ENCODE measurements around the gene DGKG.

The DGKG gene

DNA sequence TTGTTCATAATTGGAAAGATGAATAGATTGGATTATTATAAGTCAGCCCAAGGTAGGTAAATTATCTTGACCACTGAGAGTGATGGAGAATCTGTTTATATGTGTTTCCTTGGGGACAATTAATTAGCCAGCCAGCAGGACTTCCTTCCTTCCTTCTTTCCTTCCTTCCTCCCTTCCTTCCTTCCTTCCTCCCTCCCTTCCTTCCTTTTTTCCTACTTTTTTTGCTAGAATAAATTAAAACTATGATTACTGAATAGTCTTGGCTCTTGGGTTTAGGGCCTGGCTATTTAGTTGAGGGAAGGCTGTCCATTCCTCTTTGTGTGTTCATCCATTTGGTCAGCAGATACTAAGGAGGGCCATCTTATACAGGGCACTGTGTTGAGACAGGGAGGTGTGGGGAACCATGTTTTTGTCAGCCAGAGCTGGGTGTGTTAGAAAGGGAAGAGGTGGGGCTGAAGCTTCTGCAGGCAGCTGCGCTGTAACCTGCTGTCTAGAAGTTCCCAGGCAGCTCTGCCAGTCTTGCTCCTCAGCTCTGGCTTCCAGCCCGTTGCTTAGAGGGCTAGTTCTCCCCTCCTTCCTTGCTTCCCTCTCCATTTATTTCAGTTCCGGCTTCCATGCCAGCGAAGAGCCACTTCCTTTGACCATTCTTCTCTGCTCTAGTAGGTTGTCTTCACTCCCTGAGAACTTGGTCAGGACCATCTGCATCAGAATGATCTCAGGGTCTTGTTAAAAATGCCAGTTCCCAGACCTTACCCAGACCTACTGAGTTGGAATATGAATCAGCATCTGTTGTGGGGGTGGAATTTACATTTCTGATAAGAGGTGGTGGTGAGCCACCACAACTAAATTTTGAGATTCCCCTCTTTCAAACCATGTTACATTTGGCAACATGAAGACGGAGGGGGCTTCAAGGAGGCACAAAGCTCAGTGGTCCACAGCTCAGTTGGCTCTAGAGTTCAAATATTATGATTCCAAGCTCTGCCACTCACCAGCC lies 113.9 kb downstream of the DGKG start:
- H3K27me3 ChIP-seq (ENCODE audit: insufficient read depth, poor library complexity, severe bottlenecking) = no peaks in the 10 kb centered on the region
- H3K4me3 ChIP-seq (replicated peaks; ENCODE audit: insufficient read depth, low read length) = no peak overlapping the region
- TF ChIP-seq, protein P1, sequence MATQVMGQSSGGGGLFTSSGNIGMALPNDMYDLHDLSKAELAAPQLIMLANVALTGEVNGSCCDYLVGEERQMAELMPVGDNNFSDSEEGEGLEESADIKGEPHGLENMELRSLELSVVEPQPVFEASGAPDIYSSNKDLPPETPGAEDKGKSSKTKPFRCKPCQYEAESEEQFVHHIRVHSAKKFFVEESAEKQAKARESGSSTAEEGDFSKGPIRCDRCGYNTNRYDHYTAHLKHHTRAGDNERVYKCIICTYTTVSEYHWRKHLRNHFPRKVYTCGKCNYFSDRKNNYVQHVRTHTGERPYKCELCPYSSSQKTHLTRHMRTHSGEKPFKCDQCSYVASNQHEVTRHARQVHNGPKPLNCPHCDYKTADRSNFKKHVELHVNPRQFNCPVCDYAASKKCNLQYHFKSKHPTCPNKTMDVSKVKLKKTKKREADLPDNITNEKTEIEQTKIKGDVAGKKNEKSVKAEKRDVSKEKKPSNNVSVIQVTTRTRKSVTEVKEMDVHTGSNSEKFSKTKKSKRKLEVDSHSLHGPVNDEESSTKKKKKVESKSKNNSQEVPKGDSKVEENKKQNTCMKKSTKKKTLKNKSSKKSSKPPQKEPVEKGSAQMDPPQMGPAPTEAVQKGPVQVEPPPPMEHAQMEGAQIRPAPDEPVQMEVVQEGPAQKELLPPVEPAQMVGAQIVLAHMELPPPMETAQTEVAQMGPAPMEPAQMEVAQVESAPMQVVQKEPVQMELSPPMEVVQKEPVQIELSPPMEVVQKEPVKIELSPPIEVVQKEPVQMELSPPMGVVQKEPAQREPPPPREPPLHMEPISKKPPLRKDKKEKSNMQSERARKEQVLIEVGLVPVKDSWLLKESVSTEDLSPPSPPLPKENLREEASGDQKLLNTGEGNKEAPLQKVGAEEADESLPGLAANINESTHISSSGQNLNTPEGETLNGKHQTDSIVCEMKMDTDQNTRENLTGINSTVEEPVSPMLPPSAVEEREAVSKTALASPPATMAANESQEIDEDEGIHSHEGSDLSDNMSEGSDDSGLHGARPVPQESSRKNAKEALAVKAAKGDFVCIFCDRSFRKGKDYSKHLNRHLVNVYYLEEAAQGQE (IDR thresholded peaks at IDR 0.05; ENCODE audit: insufficient replicate concordance, low read depth) = no peak
- TF ChIP-seq GABPA (IDR thresholded peaks at IDR 0.05; ENCODE audit: low read depth) (no peak), SPI1 (IDR thresholded peaks at IDR 0.05; ENCODE audit: borderline replicate concordance, low read depth) (no peak), POLR2AphosphoS5 (IDR thresholded peaks at IDR 0.05; ENCODE audit: low read depth) (no peak)
- TF ChIP-seq, protein P2, sequence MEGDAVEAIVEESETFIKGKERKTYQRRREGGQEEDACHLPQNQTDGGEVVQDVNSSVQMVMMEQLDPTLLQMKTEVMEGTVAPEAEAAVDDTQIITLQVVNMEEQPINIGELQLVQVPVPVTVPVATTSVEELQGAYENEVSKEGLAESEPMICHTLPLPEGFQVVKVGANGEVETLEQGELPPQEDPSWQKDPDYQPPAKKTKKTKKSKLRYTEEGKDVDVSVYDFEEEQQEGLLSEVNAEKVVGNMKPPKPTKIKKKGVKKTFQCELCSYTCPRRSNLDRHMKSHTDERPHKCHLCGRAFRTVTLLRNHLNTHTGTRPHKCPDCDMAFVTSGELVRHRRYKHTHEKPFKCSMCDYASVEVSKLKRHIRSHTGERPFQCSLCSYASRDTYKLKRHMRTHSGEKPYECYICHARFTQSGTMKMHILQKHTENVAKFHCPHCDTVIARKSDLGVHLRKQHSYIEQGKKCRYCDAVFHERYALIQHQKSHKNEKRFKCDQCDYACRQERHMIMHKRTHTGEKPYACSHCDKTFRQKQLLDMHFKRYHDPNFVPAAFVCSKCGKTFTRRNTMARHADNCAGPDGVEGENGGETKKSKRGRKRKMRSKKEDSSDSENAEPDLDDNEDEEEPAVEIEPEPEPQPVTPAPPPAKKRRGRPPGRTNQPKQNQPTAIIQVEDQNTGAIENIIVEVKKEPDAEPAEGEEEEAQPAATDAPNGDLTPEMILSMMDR (IDR thresholded peaks at IDR 0.05; ENCODE audit: insufficient read depth, low read length) = no peak
- H3K27ac ChIP-seq (replicated peaks) = no peak overlapping the region
- DNase-seq (ENCODE audit: low read depth in 1 of 2, low spot score in 1 of 2) = peak in 1 of 2 experiments; percentile 25

DNA sequence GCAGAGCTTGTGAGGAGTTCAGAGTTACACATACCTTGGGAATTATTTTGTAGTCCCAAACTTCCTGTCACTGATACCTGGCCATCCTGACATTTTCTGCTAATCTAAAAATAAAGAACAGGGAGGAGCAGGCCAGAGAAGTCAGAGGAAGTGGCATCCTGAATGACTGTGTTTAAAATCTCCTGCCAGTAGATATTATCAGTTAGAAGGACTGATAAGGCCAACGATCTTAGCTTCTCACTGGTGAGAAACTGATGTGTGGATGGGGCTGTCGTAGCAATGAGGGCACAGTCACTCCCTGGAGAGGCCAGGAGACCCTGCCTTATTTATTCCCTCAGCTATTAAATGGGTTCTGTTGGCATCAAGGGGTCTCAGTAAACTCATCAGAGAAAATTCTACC lies 115.1 kb downstream of the DGKG start:
- TF ChIP-seq, protein P1 (IDR thresholded peaks at IDR 0.05; ENCODE audit: insufficient replicate concordance, low read depth) = no peak
- no peak for TF ChIP-seq SPI1 (IDR thresholded peaks at IDR 0.05; ENCODE audit: borderline replicate concordance, low read depth)
- TF ChIP-seq, protein P2 (IDR thresholded peaks at IDR 0.05; ENCODE audit: insufficient read depth, low read length) = no peak
- TF ChIP-seq GABPA (IDR thresholded peaks at IDR 0.05; ENCODE audit: low read depth) = no peak
- TF ChIP-seq POLR2AphosphoS5 (IDR thresholded peaks at IDR 0.05; ENCODE audit: low read depth) = no peak
- Histone ChIP-seq H3K27ac (replicated peaks) (no peak overlapping the region), H3K27me3 (ENCODE audit: insufficient read depth, poor library complexity, severe bottlenecking) (no peaks in the 10 kb centered on the region), H3K4me3 (replicated peaks; ENCODE audit: insufficient read depth, low read length) (no peak overlapping the region)
- no peak for DNase-seq (ENCODE audit: low read depth in 1 of 2, low spot score in 1 of 2)

DNA sequence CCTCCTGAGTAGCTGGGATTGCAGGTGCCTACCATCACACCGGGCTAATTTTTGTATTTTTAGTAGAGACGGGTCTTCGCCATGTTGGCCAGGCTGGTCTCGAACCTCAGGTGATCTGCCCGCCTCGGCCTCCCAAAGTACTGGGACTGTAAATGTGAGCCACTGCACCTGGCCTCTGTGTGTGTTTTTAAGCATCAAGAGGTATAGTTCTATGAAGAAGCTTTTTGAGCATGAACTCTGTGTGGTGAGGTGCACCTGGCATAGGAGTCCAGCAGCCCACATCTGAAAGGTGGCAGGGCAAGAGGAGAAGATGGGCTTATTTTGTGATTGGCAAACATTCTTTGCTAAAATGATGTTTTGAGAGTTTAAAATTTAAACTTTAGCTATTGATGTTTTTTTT lies 118.0 kb downstream of the DGKG start:
- Histone ChIP-seq H3K4me3 (replicated peaks; ENCODE audit: insufficient read depth, low read length) (no peak overlapping the region), H3K27me3 (ENCODE audit: insufficient read depth, poor library complexity, severe bottlenecking) (no peaks in the 10 kb centered on the region), H3K27ac (replicated peaks) (no peak overlapping the region)
- TF ChIP-seq SPI1 (IDR thresholded peaks at IDR 0.05; ENCODE audit: borderline replicate concordance, low read depth) (no peak), POLR2AphosphoS5 (IDR thresholded peaks at IDR 0.05; ENCODE audit: low read depth) (no peak)
- no peak for DNase-seq (ENCODE audit: low read depth in 1 of 2, low spot score in 1 of 2)

Measured in HL-60 (cell line).